ENCODE measurements around the gene PRKD1.

Gene PRKD1

DNA sequence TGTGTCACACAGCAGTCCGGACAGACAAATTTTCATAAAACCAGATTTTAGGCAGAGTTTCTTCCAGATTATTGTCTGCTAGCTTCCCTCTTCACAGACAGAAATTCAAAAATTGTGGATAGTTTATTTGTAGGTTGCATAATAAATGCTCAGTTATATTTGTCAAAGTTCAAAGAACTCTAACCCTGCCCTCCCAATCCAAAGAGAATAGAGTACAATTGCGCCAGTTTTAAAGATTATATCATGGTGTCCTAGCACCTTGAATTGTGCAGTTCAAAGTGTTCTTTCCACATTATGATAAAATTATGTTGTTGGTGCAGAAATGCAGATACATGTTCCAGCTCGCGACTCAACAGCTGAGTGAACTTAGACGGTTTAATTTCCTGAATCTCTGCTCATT is 263.1 kb downstream of the PRKD1 start:
- DNase-seq = no peak

GRCh38 chr14:29663281-29663801 is 264.3 kb downstream of the PRKD1 start:
- DNase-seq = no peak

DNA sequence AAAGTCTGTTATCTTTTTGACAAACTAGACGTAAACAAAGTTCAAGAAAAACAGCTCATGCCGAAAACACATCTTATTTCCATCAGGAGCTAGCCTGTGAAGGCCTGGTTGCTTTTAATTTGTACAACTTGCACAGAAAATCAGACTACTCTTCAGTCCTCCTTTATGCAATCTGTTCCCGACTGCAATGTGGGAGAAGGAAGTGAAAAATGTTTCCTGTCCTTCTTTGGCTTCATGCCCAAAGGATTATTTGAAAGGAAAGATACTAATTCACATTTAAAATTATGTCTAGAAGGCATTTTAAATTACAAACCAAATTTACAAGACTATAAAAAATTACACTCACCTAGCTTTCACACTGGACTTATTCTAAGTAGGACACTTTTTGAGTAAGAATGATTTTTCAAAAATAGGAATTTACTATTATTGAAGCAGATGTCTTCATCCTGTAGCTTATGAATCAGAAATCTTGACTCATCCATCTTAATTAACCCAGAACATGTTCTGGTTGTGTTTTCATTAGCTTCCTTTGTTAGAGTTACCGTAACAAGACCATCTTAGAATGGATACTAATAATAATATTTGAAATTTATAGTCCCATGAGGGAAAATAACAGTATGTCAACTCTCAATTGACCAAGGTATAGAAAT is 272.6 kb downstream of the PRKD1 start:
- DNase-seq = no peak

DNA sequence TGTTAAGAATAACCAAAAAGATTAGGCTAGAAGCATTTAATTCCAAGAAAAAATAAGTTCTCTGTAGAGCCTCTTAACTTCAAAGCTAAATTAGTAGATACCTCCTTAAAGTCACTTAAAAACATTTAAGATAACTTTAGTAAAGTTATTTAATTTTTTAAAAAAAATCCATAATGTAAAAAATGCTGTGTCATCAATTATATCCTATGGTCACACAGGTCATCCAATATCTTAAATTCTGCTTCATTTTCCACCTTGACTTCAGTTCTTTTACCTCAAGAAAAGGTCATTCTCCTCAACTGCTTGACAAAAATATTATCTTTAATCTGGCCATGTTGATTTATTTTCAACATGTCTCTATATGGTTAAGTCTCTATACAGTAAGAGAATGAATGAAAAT is 274.3 kb downstream of the PRKD1 start:
- DNase-seq = no peak

- no peak for DNase-seq
Observed at GRCh38 chr14:29652571-29652970, 275.1 kb downstream of the PRKD1 start.

- DNase-seq = no peak
Observed at GRCh38 chr14:29650554-29651269, 276.9 kb downstream of the PRKD1 start.

DNA sequence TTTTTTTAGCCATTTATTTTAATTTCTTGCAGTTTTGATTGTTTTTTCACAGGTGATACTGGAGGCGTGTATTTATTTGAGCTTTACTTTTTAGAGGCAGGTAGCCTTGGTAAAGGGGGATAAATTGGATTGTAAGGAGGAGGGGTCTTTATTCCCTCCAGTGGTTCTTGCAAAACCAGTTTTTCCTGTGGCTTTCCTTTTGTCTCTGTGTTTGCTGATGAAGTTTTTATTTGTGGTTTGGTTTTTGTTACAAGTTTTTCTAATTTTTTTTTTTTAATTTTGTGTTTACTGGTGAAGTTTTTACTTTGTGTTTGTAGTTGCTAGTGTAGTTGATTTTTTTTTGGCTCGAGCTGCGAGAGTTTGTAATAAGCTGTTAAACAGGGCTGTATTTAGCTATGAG is 278.5 kb downstream of the PRKD1 start:
- DNase-seq = no peak

GRCh38 chr14:29648045-29648444 is 279.6 kb downstream of the PRKD1 start:
- no peak for DNase-seq

GRCh38 chr14:29645117-29645516 is 282.5 kb downstream of the PRKD1 start:
- no peak for DNase-seq

- no peak for DNase-seq
Observed at GRCh38 chr14:29643433-29644211, 284.0 kb downstream of the PRKD1 start.

DNA sequence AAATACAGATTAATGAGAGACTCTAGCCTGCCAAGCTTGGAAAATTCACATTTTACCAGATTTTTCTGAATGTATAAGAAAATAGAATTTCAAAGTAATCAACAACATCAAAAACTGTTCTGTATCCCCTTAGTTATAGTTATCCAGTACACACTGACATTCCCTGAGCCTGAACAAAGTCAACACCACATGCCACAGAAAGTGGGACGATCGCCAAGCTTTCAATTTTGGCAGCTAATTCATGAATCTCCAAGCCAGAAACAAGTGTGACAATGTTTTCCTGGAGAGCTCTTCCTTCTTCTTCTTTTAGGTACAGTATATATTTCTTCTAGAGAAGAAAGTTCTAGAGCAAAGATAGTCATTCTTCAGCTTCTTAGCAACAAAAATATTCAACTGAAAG is 290.2 kb downstream of the PRKD1 start:
- peak; percentile 22 for DNase-seq

DNA sequence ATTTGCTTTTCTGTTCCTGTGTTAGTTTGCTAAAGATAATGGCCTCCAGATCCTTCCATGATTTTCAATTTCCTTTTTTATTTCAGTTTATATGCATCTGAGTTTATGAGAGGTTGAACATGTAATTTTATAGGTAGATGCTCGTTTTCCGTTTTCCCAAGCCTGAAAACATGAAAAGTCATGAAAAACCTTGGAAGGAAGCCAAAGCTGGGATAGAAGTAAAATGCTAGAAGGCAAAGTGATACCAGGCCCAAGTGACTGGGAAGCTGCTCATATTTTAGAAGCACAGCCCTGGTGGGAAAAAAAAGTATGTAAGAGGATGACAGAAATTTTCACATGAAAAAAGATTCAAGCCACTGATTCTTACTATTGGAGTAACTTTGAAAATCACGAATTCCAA is 290.8 kb downstream of the PRKD1 start:
- DNase-seq = no peak

DNA sequence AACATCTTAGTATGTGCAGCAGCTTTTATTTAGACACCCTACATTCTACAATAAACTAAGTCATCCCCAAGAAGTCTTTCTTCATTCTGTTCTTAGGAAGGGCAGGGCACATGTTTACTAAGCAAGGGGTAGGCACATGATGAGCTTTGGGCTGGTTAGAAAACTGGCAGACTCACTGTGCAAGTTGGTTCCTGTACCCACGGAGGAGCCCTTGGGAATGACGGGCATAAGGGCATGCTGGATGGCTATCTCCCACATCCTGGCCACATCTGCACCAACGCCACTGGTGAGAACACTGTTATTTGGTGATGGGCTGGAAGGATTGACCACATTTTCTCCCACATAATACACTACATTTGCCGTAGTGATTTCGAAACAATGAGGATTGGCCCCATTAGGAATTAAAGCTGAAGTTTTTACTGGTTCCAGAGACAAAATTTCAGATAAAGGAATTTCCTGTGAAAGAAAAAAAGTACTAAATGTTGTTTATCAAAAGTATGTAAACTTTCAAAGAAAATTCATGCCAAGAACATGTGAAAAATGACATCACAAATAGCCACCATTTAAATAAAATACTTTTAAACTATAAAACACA is 297.0 kb downstream of the PRKD1 start:
- DNase-seq = no peak

GRCh38 chr14:29629839-29630238 is 297.8 kb downstream of the PRKD1 start:
- DNase-seq = no peak

GRCh38 chr14:29627137-29627536 is 300.5 kb downstream of the PRKD1 start:
- no peak for DNase-seq

- no peak for DNase-seq
Observed at GRCh38 chr14:29618323-29619067, 309.2 kb downstream of the PRKD1 start.

DNA sequence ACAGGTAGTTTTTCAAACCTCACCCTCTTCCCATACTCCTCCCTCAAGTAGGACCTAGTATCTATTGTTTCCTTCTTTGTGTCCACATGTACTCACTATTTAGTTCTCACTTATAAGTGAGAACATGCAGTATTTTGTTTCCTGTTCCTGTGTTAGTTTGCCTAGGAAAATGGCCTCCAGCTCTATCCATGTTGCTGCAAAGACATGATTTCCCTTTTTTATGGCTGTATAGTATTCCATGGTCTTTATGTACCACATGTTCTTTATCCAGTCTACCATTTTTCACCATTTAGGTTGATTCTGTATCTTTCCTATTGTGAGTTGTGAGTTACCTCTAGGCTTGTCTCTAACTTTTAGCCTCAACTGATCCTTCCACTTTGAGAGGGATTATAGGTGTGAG is 310.7 kb downstream of the PRKD1 start:
- no peak for DNase-seq

- DNase-seq = no peak
Observed at GRCh38 chr14:29608861-29609260, 318.8 kb downstream of the PRKD1 start.

DNA sequence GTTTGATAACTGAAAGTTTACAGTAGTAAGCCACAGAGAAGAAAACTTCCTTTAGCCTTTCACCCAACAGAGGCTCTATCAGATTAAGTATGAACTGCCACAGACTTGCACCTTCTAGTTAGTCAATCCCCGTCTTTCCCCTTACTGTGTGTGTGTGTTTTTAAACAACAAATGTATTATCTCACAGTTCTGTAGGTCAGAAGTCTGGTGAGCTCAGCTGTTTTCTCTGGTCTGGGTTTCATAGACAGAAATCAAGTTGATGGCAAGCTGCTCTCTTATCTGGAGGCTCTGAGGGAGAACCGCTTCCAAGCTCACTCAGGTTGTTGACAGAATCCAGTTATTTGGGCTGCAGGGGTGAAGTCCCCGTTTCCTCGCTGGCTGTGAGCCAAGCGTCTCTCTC is 320.5 kb downstream of the PRKD1 start:
- no peak for DNase-seq

GRCh38 chr14:29603696-29604095 is 324.0 kb downstream of the PRKD1 start:
- DNase-seq = no peak

DNA sequence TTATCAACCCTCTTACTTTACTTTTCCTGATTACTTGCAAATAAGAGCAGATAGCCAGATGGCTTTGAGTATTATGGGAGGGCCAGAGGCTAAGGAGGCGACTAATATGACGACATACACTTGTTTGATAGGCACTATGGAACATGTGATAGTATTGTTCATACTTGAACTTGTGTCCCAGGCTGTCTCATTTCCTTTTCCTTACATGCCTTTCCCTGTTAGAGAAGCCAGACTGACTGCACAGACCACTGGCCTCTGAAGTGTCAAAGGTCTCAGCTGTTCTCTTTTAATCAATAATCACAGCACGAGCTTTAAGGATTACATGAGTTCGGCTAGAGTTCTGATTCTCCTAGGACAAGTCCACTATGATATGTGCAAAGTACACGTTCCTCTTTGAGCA is 326.0 kb downstream of the PRKD1 start:
- DNase-seq = no peak

- DNase-seq = no peak
Observed at GRCh38 chr14:29587761-29588470, 339.7 kb downstream of the PRKD1 start.
